Measurements from ENCODE around the gene HOXA10.

The HOXA10 gene

DNA sequence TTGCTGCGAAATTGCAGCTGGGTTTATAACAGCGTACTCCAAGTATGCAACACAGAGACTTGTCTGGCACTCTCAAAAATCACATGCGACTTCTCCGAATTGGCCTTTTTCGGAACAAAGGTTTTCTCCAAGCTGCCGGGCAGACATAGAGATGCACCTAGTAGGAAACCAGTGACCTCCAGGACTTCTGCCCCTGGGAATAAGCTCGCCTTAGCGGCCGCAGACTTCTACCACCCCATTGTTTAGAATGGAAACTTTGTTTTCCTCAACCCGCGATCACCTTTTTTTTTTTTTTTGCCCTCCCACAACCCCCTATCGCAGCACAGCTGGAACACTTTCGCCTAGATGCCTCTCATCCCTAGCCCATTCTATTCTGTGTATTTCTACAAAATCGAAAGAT lies 4.9 kb upstream of the HOXA10 start:
- no peak for DNase-seq (ENCODE audit: low read depth)

DNA sequence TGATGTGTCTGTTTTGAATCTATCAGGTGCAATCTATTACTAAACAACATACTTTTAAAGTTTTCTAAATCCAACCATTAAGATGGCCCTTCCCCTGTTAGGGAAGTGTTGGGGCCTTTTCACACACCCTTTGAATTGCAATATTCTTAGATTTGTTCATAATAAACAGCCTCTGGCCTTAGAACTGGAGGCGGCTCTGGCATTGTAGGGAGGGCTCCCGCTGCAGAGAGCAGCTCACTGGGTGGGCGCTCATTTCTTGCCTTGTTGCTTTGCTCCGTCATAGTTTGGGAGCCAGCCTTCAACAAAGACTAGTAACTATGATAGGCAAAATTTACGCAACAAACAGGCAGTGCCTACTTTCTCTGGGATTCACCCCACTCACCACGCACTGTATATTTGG lies 4.2 kb upstream of the HOXA10 start:
- no peak for DNase-seq (ENCODE audit: low read depth)

GRCh38 chr7:27177795-27178320 lies 3.7 kb upstream of the HOXA10 start:
- DNase-seq (ENCODE audit: low read depth), result no peak

GRCh38 chr7:27176962-27177794 lies 3.1 kb upstream of the HOXA10 start:
- DNase-seq (ENCODE audit: low read depth), result no peak

DNA sequence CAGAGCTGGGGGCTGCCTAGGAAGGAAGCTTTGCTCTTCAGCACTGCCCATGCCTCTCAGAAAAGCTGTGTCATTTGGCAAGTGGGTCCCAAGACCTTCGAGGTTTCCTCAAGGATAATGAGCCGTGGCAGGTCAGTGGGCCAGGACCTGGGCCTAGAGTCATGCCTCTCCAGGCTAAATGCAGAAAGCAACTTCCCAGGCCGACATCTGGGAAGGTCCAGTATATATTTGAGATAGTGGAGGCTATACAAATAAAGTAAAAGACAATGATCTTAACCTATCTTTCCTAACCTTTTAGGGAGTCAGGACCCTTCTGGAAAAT lies 2.4 kb upstream of the HOXA10 start:
- DNase-seq (ENCODE audit: low read depth), result no peak

DNA sequence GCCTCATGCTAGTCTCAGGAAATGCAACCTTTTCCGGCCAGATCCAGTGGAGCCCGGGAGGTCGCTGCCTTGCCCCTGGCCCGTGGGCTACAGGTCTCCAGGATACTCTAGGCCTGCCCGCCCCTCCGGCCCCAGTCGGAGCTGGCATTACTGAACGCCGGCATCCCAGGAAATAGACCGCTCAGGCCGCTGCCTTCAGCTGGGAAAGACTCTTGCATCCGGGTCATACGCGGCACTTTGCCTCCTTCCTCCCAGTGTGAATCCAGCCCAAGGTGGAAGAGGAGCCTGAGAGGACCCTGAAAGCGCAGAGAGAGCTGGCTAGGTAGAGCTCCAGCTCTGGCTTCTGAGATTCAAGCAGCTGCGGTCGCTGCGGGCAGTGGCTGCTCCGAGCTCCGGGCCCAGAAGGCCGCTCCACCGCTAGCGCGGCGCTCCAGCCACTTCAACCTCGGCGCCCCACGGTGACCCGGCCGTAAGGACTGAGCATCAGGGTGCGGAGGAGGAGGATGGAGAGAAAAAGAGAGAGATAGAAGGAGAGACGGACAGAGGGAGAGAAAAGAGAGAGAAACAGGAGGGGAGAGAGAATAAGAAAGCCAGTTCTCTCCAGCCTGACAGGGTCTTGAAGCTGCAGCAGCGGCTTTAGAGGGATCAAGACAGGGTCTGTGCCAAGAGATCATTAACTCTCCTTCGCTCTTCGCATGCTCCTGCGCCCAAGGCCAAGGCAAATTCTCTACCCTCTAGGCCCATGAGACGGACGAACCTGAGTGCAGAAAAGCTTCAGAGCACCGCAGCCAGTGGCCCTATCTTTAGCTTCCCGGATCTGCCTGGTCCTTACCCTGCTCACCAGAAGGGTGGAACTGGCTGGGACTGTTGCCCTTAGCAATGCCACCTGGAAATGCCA lies 1.8 kb upstream of the HOXA10 start:
- no peak for DNase-seq (ENCODE audit: low read depth)

GRCh38 chr7:27174874-27175625 lies 930 bp upstream of the HOXA10 start:
- no peak for DNase-seq (ENCODE audit: low read depth)

DNA sequence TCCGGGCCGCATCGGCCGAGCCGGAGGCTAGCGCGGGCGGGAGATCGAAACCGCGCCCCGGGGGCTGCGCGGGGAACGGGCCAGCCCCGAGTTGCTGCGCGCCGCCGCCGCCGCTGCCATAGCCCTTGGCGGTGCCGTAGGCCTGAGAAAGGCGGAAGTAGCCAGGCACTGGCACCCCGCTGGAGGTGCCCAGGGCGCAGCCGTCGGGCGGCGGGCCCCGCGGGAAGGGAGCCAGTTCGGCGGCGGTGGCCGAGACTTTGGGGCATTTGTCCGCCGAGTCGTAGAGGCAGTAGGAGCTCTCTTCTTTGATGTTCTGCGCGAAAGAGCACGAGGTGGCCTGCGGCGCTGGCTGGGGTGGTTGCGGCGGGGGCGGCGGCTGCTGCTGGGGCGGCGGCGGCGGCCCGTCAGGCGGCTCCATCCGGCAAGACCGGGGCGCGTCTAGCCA lies 587 bp downstream of the HOXA10 start:
- no peak for DNase-seq (ENCODE audit: low read depth)

- DNase-seq (ENCODE audit: low read depth), result no peak
These were observed 1.2 kb downstream of the HOXA10 start for GRCh38 chr7:27172823-27173510.

DNA sequence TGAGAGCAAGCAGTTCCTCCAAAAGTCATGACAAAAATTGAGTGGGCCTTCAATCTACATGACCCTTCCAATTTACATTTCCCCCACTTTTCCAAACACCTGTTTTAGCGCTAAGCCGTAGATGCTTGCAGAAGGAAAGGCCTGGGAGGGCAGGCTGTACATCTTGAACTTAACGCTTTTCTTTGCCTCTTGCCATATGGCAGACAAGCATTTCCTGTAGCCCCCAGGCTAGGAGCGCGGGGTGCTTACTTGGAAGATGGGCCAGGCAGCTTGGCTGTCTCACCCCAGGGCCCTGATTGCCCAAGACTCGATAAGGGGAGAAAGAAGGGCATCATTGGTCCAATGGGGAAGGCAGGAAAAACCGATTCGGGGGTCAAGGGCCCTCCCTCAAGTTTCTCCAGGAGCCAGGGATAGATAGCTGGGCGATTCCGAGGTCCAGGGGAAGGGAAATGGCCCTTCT lies 1.8 kb downstream of the HOXA10 start:
- no peak for DNase-seq (ENCODE audit: low read depth)

GRCh38 chr7:27171637-27172314 lies 2.3 kb downstream of the HOXA10 start:
- DNase-seq (ENCODE audit: low read depth), result no peak

DNA sequence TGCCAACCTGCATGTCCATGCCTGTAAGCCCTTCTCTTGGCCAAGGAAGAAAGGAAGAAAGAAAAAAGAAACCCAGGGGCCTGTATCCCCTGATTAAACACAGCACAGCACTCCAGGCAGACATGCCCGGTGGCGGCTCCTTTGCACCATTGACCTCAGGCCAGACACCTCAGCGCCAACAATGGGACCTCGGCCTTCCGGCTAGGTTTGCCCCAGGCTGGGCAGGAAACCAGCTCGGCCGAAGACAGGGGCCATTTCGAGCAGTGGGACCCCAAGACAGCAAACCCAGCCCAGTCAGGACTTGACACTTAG lies 2.8 kb downstream of the HOXA10 start:
- DNase-seq (ENCODE audit: low read depth), result no peak

DNA sequence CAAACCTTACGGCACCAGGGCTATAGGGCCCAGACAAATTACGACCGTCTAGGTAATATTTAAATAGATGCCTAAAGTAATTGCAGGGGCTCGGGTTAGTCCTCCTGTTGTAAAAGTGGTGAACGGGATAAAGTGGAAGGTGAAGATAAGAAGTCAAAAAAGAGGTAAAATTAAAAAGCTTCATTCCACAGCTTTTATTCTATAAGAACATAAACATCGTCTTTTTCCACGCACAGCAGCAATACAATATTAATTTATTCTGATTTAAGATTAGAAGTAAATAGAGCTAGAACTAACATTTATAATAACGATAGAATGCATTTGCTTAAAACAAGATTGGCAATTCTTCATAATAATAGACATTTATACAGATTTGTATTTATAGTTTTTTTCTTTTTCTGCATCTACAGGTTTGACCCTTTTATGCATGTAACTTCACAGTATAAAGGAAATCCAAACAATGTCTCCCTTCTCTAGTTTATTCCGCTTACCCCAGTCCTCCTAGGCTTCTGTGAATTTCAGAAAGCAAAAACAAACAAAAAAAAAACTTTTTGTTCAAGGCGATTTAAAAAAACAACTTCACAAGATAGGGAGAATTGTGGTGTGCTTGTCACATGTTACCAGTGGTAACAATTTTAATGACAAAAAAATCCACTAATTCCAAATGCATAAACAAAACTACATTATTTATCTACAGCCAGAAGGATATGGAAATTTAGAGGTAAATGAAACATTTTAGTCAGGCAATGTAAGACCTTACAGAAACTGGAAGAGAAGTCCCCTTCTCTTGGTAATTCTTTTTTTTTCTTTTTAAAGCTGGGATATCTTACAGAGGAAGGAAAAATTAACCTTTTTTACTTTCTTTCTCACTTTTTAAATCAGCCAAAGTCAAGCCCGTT lies 3.4 kb downstream of the HOXA10 start:
- no peak for DNase-seq (ENCODE audit: low read depth)

GRCh38 chr7:27169658-27170425 lies 4.3 kb downstream of the HOXA10 start:
- no peak for DNase-seq (ENCODE audit: low read depth)

DNA sequence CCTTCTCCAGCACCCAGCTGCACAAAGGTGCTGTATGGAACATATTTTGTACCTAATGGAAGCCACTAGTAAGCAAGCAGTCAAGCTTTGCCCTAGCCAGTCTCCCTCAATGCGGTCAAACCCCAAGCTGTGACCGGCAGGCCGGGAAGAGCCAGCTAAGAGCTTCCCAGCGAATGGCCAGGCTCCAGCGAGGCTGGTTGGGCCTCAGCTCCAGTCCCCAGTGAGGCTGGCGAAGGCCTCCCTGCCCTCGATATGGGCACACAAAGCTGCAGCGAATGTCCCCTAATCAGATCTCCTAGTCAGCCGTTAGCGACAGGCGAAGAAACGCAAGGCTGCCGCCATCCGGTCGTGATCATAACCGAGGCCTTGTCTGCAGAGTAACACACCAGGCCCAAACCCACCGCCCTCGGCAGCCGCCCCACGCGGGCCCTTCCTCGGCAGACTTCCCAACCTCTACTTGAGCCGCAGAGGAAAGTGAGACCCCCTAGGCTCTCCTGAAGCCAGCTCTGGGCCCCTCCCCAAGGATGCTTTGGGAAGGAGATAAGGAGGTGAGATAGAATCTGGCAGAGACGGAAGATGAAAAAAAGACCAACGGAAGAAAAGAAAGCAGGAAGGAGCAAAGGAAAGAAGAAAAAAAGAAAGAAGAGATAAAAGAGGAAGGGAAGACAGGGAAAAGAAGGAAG lies 5.7 kb downstream of the HOXA10 start:
- DNase-seq (ENCODE audit: low read depth), result no peak

DNA sequence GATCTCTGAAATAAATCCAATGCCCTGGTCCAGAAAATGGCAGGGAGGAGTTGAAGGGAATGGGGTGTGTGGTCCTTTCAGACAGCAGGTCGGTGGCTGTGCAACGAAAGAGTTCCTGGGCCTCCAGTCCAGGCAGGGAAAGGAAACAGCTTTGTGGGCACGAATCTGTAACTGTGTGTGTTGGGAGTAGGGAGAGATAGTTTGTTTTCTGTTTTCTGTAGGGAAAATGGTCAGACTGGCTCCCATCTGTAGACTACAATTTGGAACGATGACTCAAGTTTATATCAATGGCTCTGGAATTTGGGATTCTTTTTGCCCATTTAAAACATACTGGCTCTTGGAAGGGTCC lies 6.2 kb downstream of the HOXA10 start:
- DNase-seq (ENCODE audit: low read depth), result no peak

DNA sequence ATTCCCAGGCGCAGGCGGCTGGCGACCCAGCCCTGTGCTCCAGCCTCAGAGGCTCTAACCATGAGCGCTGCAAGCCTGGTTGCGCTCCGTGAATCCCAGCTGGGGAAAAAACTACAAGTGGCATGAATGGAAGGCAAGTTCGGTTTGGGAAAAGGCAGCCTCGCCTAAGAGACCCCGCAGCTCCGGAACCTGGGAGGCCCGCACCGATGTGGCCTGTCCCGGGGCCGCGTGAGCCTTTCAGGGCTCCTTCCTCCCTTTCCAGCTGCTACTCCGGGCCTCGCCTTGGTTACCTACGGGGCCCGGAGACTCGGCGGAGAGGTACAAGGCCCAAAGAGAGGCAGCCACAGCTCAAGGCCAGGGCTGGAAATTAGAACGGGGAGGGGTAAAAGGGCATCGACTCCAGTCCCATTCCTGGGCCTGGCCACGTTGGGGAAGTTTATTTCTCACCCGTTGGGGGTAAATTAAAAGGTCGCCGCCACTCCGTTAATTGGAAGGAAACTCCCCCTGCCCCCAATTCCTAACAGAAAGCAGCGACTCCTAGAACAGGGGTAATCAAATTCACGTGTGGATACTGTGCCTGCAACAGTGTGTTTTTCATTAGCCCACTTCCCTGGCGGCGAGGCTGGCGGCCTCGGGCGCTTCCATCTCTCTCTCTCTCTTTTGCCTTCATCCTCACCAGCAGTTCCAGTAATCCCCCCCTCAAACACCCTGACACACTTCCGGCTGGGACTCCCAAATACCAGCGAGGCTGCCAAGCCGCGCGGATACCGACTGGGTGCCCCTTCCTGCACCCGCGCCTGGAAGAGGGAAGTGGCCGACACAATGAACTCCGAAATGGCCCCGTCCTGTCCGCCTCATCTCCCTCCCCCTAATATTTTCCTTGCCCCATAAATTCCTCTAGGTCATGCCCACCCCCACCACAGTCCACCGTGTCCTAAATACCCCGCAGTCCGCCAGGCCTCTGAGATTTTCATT lies 7.3 kb downstream of the HOXA10 start:
- no peak for DNase-seq (ENCODE audit: low read depth)

Measured in activated T-cell treated with anti-CD3 and anti-CD28 coated beads for 1 hour (primary cell).